Left hindlimb (tissue), 1 donor: ENCODE results near the gene ATAD5.
"Not testable (repeated sequence)": the region's sequence is repeated elsewhere in the genome, so short reads cannot be mapped to it uniquely, and the experiment has no call there.

Experiments
- DNase-seq: peaks from one replicate; pipeline ENCODE4 v3.0.0-alpha.2; 2018

The ATAD5 gene

GRCh38 chr17:30824356-30825145, 7.2 kb upstream of the ATAD5 start, which contains the start of gene CRLF3:
CRLF3 (minus strand) TSS chr17:30824692; CDS start chr17:30824651, 41 bp downstream.
- DNase-seq, result peak; percentile 95

DNA sequence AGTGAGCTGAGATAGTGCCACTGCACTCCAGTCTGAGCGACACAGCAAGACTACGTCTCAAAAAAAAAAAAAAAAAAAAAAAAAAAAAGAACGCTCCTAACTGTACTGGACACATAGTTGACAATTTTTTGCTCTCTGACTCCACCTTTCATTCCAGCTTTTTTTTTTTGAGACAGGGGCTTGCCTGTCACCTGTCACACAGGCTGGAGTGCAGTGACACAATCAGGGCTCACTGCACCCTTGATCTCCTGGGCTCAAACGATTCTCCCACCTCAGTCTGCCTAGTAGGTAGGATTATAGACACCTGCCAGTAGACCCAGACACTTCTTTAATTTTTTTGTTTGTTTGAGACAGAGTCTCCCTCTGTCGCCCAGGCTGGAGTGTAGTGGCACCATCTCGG, 4.7 kb upstream of the ATAD5 start:
- DNase-seq, result no peak

- DNase-seq, result no peak
Observed at GRCh38 chr17:30829022-30829421, 2.7 kb upstream of the ATAD5 start.

DNA sequence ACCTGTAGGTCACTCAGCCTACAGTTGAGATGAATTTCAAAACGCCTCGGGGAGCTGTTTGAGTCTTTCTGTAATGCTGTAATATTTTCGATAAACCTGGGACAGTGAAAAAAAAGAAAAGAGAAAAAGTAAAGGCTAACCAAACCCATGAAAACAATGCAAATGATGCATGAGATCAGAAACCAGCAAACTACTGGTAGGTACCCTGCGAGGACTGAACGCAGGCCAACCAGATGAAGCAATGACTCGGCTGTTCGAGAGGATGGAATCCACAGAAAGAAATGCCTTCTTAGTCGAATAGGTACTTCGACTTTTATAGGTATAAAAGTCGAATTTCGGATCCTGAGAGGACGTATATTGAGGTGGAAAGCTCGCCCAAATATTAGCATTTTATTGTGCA, 509 bp upstream of the ATAD5 start:
- DNase-seq, result no peak

DNA sequence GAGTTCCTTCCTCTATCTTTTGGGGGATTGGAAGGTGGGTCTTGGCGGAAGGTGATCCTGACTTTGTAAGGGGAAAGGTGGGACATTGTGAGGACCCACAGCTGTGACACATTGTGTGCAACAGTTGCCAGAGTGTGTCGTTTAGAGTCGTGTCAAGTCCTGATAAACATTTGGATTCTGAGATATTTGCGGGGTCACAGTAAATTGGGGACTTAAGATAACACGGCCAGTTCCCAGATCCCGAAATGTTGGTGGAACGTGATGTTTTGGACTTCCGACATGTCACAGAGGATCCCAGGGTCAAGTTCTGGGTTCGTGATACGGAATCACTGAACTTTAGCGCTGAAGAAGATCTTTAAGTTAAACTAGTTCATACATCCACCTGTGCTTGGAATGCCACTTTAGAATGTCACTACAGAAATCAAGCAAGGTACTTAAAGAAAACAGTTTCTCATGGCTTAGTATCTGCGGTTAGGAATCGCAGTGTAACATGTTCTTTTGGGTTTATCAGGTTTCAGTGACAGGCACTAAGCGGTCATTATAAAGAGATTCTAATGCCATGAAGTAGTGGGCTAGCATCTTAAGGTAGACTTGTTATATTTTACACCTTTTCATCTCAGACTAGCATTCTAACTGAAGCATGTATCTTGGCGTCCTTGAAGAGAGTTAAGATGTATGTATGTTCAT, 815 bp downstream of the ATAD5 start:
- no peak for DNase-seq

- DNase-seq, result no peak
Observed at GRCh38 chr17:30838202-30838807, 6.5 kb downstream of the ATAD5 start.

GRCh38 chr17:30840771-30841170, 9.0 kb downstream of the ATAD5 start:
- DNase-seq, result no peak

- no peak for DNase-seq
Observed at GRCh38 chr17:30848021-30848420, 16.3 kb downstream of the ATAD5 start.

DNA sequence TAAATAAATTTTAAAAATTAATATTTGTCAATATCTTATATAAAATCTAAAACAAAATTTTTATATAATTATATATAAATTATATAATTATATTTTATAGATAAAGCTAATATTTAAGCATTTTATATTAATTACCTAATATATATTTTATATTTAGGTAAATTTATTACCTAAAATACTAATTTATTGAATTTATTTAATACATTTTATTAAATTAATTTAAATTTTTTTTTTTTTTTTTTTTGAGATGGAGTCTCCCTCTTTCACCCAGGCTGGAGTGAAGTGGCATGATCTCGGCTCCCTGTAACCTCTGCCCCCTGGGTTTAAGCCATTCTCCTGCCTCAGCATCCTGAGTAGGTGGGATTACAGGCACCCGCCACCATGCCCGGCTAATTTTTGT, 22.4 kb downstream of the ATAD5 start:
- DNase-seq, result no peak

GRCh38 chr17:30858556-30859250, 26.9 kb downstream of the ATAD5 start:
- DNase-seq, result no peak

GRCh38 chr17:30864636-30865035, 32.9 kb downstream of the ATAD5 start:
- no peak for DNase-seq

DNA sequence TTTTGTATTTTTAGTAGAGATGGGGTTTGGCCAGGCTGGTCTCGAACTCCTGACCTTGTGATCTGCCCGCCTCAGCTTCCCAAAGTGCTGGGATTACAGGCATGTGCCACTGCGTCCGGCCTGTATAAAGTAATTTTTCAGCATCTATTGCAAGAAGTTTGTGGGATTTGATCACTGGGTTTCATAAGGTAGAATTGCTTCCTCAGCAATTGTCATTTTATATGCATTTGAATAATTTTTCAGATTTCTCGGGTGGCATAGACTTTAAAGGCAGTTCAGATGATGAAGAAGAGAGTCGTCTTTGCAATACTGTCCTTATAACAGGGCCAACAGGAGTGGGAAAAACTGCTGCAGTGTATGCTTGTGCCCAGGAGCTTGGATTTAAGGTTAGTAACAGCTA, 37.2 kb downstream of the ATAD5 start:
- no peak for DNase-seq

DNA sequence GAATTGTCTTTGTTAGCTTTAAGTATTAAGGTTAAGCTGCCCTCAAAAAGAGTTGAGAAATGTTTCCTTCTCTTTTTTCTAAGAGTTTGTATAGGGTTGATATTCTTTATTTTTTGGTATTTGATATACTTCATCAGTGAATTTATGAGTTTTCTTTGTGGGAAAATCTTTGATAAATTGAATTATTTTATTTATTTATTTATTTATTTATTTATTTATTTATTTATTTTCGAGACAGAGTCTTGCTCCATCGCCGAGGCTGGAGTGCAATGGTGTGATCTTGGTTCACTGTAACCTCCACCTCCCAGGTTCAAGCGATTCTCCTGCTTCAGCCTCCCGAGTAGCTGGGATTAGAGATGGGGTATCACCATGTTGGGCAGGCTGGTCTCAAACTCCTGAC, 54.4 kb downstream of the ATAD5 start:
- DNase-seq, result no peak

DNA sequence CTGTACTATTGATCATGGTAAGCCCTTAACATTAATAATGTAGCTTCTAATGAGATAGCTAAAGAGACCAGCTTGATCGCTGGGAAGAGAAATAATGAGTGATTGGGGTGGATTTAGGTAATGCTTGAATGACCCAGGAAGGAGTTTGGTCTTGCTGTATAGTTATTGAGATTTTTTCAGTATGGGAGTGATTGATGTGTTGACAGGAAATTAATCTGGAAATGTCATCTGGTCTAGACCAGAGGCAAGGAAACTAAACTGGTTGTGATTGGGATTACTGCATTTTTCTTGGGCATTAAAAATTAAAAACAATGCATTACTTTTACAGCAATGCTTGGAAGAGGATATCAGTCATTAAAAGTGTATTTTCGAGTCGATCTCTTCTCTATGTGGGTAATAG, 62.5 kb downstream of the ATAD5 start:
- no peak for DNase-seq

- DNase-seq, result no peak
Observed at GRCh38 chr17:30897311-30897710, 65.5 kb downstream of the ATAD5 start.

- DNase-seq, result no peak
Observed at GRCh38 chr17:30905742-30906100, 74.0 kb downstream of the ATAD5 start.

- peak; percentile 94 for DNase-seq
Observed at GRCh38 chr17:30906101-30906911, 74.5 kb downstream of the ATAD5 start, which contains the start of gene TEFM. TEFM (minus strand) TSS chr17:30906238; CDS start chr17:30906198, 40 bp downstream.

DNA sequence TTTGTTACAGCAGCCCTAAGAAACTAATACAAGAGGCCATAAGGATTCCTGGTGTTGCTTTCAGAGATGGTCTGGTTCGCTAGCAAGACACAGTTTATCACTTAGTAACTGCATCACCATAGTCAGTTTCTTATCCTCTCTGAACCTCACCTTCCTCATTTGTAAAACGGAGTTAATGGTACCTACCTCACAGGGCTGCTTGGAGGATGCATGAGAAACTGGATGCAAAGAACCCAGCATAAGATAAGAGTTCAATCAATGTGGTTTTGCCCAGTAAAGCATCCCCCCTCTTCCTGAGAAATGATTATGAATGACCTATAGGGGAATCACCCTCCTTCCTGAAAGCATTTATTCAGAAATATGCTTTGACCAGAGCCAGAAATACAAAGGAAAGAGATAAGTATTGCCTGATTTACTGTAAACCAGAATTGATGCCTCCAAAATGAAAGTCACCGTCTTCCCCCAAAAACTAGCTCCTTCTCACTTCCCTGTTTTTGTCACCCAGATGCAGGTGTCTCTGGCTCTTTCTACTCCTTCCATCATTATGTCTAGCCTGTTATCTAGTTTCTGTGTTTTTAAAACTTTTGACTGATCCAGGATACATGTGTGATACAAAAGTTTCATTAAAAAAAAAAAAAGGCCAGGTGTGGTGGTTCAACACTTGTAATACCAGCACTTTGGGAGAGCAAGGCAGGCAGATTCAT, 77.1 kb downstream of the ATAD5 start:
- no peak for DNase-seq

- not testable (repeated sequence) for DNase-seq
Observed at GRCh38 chr17:30910151-30910550, 78.4 kb downstream of the ATAD5 start.

DNA sequence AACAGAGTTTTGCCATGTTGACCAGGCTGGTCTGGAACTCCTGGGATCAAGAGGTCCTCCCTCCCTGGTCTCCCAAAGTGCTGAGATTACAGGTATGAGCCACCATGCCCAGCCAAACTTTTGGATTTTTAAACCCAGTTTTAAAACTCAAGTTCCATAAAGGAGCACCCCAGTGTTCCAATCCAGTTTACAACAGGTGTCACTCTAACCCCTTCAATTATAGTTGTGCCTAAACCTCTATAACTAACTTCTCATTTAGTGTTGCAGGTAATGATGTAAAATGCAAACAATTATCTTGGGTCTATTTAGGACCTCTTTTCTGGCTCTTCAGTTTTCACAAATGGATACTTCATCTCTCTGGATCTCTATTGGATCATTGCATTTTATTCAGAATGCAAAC, 82.2 kb downstream of the ATAD5 start:
- no peak for DNase-seq

DNA sequence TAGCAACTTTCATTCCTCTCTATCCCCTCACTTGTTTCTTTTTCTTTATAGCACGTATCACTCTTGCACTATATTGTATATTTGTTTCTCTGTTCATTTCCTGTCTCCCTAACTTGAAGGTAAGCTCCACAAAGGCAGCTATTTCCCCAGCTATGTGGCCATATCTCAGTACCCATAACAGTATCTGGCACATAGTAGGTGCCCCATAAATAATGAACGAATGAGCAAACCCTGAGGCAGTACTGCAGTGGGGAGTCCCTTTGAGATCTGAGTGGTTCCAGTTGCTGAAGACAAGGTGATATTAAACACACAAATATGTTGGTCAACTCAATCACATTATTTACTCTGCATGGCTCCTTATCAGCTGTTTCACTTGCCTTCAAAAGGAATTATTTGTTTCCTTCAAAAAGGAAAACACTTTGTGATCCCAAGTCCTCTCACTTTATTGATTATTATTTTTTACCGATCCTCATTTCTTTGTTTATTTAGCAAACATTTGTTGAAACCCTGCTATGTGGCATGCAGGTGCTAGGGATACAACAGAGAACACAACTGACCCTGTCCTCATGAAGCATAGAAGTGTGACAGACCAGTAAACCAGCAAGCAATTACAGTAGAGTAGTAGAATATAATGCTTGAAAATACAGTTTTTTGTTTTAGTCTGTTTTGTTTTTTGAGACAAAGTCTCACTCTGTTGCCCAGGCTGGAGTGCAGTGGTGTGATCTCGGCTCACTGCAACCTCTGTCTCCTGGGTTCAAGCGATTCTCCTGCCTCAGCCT, 84.3 kb downstream of the ATAD5 start:
- DNase-seq, result no peak
